GM21360 (cell line): ENCODE measurements around the gene MDM4.

Source experiments
- ATAC-seq: cut with Tn5 transposase; IDR thresholded peaks from one replicate; pipeline ENCODE4 v1.9.1; 2021; ENCODE audit warnings: mild to moderate bottlenecking, moderate library complexity; ENCODE audit not compliant: unreplicated experiment

MDM4 gene

DNA sequence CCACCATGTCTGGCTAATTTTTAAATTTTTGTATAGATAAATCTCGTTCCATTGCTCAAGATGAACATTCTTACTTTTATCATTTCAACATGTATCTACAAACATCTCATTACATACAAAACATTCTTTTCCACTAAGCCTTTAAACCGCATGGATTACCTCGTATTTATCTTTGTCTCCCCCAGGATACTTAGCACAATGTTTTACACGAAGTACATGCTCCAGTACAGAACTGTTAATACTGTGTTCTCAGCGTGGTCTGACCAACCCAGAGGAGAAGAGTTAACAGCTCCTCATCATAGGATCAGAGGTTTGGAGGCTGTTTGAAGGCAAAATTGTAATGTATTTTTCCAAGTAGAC, 29.0 kb upstream of the MDM4 start:
- no peak for ATAC-seq

GRCh38 chr1:204491655-204492054, 24.6 kb upstream of the MDM4 start:
- no peak for ATAC-seq

- no peak for ATAC-seq
Measured at GRCh38 chr1:204493145-204493983, 22.8 kb upstream of the MDM4 start.

DNA sequence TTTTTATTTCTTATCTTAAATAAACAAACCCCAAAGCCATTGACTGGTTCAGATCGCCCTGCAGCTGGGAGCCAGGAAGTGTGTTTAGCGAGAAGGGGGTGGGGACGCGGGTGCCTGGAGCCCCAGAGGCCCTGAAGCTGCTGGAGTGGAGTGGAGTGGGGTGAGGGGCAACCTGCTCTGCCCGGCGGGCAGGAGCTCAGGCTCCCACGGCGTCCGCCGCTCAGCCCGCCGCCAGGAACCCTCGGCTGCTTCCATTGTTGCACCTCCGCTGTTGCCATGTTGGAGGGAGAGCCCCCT, 22.3 kb upstream of the MDM4 start:
- peak; percentile 28 for ATAC-seq

DNA sequence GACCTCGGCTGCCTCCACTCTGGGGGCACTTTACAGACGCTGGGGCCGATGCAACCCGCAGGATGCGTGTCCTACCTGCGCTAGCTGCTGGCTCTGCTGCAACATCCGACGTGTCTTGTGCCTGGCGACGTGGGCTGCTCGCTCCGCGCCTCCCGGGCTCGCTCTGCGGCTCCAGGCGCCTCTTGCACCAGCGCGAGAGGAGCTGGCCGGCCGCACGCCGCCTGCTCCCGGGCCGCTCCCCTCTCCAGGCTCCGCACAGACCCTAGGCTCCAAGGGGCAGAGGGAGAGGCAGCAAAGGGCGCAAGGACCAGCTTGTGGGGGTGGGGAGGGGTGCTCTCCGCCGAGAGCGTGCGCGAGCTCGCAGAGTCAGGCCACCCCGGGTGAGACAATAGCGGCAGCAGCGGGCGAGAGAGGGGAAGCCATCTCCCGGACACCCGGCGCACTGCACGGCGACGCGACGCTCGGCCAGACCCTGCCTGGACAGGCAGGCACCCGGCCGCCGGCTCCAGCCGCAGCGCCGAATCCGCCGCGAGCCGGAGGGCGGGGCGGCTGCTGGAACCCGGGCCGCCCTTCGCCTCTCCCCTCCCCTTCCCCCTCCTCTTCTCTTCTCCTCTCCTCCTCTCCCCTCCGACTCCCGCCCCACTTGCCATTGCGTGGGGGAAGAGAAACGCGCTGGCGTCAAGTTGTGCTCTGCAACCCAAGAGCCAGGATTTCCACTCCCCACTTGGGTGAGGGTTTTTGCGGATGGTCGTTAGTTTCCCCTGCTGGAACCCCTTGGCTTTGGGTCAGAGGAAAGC, 21.7 kb upstream of the MDM4 start, which contains the start of gene PIK3C2B:
Gene PIK3C2B, minus strand, starts transcription at position 525 of the 797 bp plus-strand sequence. CDS start 25,003 bp downstream, outside the sequence.
- peak; percentile 61 for ATAC-seq

GRCh38 chr1:204495078-204495753, 21.0 kb upstream of the MDM4 start:
- ATAC-seq: peak; percentile 32

DNA sequence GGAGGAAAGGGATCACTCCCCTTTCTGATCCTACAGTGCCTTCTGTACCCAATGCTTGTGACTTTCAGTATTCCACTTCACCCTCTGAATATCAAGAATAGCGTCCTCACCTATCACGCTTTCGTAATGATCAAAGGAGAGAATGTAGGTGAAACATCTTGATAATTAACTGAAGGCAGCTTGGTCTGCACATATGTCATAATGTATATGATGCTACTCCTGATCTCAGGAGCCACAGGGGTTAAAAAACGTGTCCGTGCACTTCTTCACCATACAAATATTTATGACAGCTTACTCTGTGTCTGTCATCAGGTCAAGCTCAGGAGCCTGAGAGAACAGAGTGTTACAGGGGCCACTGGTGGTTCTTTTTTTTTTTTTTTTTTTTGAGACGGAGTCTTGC, 20.4 kb upstream of the MDM4 start:
- ATAC-seq: no peak

GRCh38 chr1:204498981-204499380, 17.2 kb upstream of the MDM4 start:
- ATAC-seq: no peak

- ATAC-seq: no peak
Measured at GRCh38 chr1:204499511-204500468, 16.4 kb upstream of the MDM4 start.

GRCh38 chr1:204502241-204502640, 14.0 kb upstream of the MDM4 start:
- no peak for ATAC-seq

GRCh38 chr1:204503122-204503912, 12.9 kb upstream of the MDM4 start:
- ATAC-seq: no peak

DNA sequence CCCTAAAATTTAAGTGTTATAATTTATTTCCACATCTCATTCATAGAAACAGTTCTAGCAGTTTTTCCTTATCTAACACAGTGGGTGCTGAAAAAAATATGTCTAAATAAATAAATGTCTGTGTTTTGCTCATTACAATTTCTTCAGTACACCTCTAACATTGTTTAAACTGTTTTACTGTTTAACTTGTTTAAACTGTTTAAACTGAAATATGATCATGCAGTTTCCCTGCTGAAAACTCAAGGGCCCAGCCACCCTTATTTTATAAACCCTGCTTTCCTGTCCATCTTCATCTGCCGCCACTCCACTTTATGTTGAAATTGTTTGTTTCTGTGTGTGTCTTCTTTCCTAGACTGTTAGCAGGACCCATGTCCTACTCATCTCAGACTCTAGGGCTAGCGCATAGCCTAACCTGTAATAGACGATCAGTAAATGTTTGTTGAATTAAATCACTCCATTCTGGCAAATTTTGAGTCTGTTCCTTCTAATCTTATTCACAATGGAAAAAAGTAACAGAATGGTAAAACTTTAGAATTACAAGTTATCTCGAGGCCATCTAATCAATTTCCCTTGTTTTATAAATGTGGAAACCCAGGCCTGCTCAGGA, 12.2 kb upstream of the MDM4 start:
- no peak for ATAC-seq

- no peak for ATAC-seq
Measured at GRCh38 chr1:204505674-204506200, 10.5 kb upstream of the MDM4 start.

- peak; percentile 68 for ATAC-seq
Measured at GRCh38 chr1:204506201-204506968, 9.8 kb upstream of the MDM4 start.

GRCh38 chr1:204506969-204507316, 9.3 kb upstream of the MDM4 start:
- peak; percentile 45 for ATAC-seq

GRCh38 chr1:204507317-204508105, 8.7 kb upstream of the MDM4 start:
- ATAC-seq: no peak

GRCh38 chr1:204509186-204509635, 7.0 kb upstream of the MDM4 start:
- no peak for ATAC-seq

DNA sequence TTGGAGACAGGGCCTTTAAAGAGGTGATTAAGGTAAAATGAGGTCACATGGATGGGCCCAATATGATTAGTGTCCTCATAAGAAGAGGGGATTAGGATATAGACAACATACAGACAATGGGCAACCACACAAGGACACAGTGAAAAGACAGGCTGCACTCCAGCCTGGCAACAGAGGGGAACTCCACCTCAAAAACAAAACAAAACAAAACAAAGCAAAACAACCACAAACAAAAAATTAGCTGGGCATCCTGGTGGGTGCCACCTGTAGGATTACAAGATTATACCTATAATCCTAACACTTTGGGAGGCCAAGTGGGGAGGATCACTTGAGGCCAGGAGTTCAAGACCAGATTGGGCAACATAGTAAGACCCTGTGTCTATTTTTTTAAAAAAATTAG, 4.8 kb upstream of the MDM4 start:
- no peak for ATAC-seq
